ENCODE measurements around the gene PANK4.

Gene PANK4

GRCh38 chr1:2525920-2526823 is at the start of gene PANK4:
Gene PANK4 (minus strand): TSS chr1:2526596. CDS start chr1:2526587, 9 bp downstream.
- TF ChIP-seq GATA2 (IDR thresholded peaks at IDR 0.05; ENCODE audit: low read depth, low read length) (no peak), GATA3 (IDR thresholded peaks at IDR 0.05; ENCODE audit: low read depth, low read length) (no peak)

- TF ChIP-seq GATA3 (IDR thresholded peaks at IDR 0.05; ENCODE audit: low read depth, low read length) (no peak), GATA2 (IDR thresholded peaks at IDR 0.05; ENCODE audit: low read depth, low read length) (no peak)
Observed at GRCh38 chr1:2574350-2574749, 48.0 kb upstream of the PANK4 start.

- no peak for TF ChIP-seq GATA3 (IDR thresholded peaks at IDR 0.05; ENCODE audit: low read depth, low read length)
- TF ChIP-seq GATA2 (IDR thresholded peaks at IDR 0.05; ENCODE audit: low read depth, low read length) = no peak
Observed at GRCh38 chr1:2573250-2573920, 47.0 kb upstream of the PANK4 start.

GRCh38 chr1:2571348-2571747 is 45.0 kb upstream of the PANK4 start:
- TF ChIP-seq GATA2 (IDR thresholded peaks at IDR 0.05; ENCODE audit: low read depth, low read length) = no peak

- no peak for TF ChIP-seq GATA3 (IDR thresholded peaks at IDR 0.05; ENCODE audit: low read depth, low read length)
- no peak for TF ChIP-seq GATA2 (IDR thresholded peaks at IDR 0.05; ENCODE audit: low read depth, low read length)
Observed at GRCh38 chr1:2570332-2570731, 43.9 kb upstream of the PANK4 start.

GRCh38 chr1:2569060-2569459 is 42.7 kb upstream of the PANK4 start:
- no peak for TF ChIP-seq GATA2 (IDR thresholded peaks at IDR 0.05; ENCODE audit: low read depth, low read length)
- no peak for TF ChIP-seq GATA3 (IDR thresholded peaks at IDR 0.05; ENCODE audit: low read depth, low read length)

- no peak for TF ChIP-seq GATA2 (IDR thresholded peaks at IDR 0.05; ENCODE audit: low read depth, low read length)
- no peak for TF ChIP-seq GATA3 (IDR thresholded peaks at IDR 0.05; ENCODE audit: low read depth, low read length)
Observed at GRCh38 chr1:2567083-2567679, 40.8 kb upstream of the PANK4 start.

GRCh38 chr1:2566101-2567045 is 40.0 kb upstream of the PANK4 start:
- no peak for TF ChIP-seq GATA3 (IDR thresholded peaks at IDR 0.05; ENCODE audit: low read depth, low read length)

- TF ChIP-seq GATA2 (IDR thresholded peaks at IDR 0.05; ENCODE audit: low read depth, low read length) (no peak), GATA3 (IDR thresholded peaks at IDR 0.05; ENCODE audit: low read depth, low read length) (no peak)
Observed at GRCh38 chr1:2564815-2565374, 38.5 kb upstream of the PANK4 start.

GRCh38 chr1:2564006-2564814 is 37.8 kb upstream of the PANK4 start:
- TF ChIP-seq GATA2 (IDR thresholded peaks at IDR 0.05; ENCODE audit: low read depth, low read length) (no peak), GATA3 (IDR thresholded peaks at IDR 0.05; ENCODE audit: low read depth, low read length) (no peak)

- TF ChIP-seq GATA2 (IDR thresholded peaks at IDR 0.05; ENCODE audit: low read depth, low read length) (no peak), GATA3 (IDR thresholded peaks at IDR 0.05; ENCODE audit: low read depth, low read length) (no peak)
Observed at GRCh38 chr1:2563205-2563604, 36.8 kb upstream of the PANK4 start.

Measured in SH-SY5Y (cell line).